Stimulated activated CD4-positive, alpha-beta T cell treated with anti-CD3 and anti-CD28 coated beads, Interleukin-15, amount 100 ng/mL, for 1 hour (primary cell): ENCODE data around the gene CCNC.

Experiments used
- DNase-seq, 2 donors: peaks; one replicate each; pipeline ENCODE4 v3.0.0-alpha.2; 2020; ENCODE audit warnings: low read depth in 1 of 2, low spot score in 1 of 2

Gene CCNC

DNA sequence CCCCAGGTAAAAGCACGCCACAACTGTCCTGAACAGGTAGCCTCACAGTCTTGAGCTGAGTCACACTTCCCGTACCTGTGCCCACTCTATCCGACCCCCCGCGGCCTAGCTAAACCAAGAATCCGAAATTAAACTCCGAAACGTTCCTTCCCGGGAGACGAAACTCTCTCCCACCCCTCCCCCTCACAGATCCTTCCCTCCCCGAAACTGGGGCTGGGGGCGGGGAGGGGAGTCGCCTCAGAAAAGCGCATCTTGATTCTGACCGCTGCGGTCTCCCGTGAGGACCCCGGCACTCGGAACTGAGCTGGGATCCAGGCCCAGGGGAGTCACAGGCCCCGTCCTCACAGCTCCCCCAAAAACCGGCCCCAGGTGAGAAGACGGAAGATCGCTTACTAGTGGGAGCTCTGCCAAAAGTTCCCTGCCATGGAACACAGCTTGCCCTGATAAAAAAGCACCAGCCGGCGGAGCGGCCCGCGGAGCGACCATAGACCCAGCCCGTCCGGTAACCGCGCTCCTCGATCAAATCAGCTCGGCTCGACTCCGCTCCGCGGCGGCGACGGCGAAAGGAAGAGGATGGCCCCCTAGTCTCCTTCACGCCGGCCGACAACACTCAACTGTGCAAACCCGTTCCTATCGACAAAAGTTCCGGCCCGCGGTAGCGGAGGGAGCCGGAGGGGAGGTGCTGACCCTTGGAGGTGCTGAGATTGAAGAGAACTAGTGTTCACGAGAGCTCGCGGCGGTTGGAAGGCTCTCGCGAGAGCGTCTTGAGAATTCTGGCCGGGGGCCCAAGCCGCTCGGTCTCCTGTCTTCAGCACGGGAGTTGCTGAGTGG, at the start of gene CCNC:
TSS of gene CCNC (minus strand) at position 558 of the 831 bp plus-strand sequence. CDS start at position 425, 133 bp downstream.
- DNase-seq: peak; percentile 81 to 82

- no peak for DNase-seq
Measured at GRCh38 chr6:99617131-99617530, 48.7 kb upstream of the CCNC start.

DNA sequence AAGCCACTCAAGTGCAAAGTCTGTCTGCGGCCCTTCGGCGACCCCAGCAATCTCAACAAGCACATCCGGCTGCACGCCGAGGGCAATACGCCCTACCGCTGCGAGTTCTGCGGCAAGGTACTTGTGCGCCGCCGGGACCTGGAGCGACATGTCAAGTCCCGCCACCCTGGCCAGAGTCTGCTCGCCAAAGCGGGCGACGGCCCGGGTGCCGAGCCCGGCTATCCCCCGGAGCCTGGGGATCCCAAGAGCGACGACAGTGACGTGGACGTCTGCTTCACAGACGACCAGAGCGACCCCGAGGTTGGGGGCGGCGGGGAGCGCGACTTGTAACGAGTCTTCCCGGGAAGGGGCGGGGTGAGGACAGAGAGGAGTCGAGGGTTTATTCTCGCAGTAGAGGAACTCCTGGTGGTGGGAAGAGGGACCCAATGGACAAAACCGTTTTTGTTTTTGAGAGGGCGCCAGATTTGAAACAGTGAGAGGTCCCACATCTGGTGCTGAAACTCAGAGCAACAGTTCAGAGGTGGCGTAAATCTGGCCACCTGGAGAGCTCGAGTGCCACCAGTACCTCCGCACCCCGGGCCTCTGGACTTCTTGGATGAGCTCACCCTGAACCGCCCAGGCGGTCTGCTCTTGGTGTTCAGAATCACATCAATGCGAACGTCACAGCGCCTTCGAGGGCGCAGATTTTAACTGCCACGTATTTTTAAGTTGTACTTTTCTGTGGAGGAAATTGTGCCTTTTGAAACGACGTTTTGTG, 46.1 kb upstream of the CCNC start:
- no peak for DNase-seq

- DNase-seq: no peak
Measured at GRCh38 chr6:99613705-99614429, 45.4 kb upstream of the CCNC start.

DNA sequence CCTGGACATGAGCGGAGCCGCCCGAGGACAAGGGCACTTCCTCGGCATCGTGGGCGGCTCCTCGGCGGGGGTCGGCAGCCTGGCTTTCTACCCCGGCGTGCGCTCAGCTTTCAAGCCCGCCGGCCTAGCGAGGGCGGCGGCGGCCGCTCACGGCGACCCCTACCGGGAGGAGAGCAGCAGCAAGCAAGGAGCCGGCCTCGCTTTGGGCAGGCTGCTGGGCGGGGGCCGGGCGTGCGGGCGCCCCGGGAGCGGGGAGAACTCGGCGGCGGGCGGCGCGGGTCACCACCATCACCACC, 44.9 kb upstream of the CCNC start:
- no peak for DNase-seq

DNA sequence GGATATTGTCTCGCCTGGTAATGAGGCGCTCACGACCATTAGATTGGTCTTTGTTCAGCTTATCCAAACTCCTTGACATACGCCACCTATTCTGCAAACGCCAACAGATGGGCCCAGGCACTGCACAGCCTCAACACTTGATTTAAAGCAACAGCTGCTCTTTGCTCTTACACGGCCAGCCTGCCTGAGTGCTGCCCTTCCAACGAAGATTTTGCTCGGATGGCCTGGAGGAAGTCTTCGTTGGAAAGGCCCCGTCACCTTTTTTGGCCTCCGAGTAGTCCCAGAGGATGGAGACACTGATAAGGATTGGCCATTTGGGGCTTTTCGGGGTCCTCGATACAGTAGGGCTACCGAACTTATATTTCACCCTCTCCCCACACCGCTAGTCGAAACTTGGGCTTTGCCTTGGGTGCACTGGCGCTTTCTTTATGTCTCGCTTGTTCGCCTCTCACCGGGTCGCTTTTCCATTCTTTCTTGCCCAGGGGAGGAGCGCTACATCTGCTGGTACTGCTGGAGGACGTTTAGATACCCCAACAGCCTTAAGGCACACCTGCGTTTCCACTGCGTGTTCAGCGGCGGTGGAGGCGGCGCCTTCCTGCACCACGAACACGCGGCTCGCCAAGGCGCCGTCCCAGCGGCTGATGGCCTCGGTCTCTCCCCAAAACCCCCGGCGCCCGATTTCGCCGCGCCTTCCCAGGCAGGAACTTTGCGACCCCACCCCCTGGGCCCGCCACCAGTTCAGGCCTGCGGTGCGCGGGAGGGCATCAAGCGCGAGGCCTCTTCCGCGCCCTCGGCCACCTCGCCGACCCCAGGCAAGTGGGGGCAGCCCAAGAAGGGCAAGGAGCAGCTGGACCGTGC, 44.3 kb upstream of the CCNC start:
- DNase-seq: no peak

DNA sequence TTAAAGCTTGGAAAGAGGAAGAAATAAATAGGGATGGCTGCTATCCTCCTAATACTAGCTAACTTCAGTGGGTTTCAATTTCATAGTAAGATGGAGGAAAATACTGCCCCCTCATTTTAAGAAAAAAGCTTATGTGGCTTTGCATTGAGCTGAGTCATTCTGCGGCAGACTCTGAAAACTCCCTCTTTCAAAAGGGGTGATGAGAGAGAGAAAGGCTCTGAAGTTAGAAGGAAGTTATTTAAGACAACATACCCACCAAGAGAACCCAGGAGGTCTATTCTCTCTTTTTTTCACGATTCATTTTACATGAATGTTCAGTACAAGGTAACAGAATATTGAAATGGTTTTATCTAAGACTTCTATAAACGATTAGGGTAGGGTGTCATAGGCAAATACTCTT, 42.7 kb upstream of the CCNC start:
- no peak for DNase-seq

DNA sequence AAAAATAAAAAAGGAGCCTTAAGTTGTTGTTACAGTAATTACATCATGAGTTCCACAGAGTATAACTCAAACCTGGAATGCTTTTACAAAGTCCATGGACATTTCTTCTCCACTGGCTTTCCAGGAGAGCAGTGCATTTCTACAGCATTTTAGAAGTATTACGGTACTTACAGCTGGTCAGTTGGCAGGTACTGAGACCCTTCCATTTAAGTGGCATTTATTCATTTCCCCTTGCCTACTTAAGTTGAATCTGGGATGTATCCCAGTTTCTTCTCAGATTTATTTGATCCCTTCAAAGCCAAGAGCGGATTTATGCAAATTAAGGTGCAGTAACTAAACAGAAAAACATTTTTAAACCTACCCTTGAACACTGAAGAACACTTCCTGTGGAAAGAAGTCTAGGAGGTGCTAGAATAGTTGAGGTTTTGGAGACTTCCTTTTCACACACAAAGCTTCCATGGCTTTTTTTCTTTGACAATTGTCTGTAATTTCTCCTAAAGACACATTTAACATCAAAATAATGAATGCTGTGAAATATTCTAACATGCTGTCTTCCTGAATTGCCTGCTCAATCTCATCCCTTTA, 41.5 kb upstream of the CCNC start:
- no peak for DNase-seq

DNA sequence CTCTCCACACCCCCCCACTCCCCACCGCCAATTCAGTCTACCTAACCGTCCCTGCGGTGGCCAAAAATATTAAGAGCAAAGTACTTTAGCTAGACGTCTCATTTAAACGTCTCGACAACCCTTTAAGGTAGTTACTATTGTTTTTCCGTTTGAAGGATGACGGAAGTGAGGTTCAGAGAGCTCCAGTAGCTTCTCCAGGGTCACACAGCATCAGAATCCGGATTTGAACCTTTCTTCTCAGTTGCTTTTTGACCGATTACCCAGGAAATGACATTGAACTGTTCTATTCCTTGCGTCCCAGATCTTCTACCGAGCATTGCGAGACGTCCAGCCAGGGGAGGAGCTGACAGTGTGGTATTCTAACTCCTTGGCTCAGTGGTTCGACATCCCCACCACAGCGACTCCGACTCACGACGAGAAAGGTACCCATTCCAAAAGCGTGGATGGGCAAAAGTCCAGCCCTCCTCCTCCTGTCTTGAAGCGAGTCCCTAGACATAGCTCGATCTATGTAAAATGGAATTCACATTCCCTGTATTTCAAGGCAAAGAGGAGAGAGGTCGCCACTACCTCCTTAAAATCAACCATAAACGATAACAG, 40.5 kb upstream of the CCNC start:
- DNase-seq: no peak

DNA sequence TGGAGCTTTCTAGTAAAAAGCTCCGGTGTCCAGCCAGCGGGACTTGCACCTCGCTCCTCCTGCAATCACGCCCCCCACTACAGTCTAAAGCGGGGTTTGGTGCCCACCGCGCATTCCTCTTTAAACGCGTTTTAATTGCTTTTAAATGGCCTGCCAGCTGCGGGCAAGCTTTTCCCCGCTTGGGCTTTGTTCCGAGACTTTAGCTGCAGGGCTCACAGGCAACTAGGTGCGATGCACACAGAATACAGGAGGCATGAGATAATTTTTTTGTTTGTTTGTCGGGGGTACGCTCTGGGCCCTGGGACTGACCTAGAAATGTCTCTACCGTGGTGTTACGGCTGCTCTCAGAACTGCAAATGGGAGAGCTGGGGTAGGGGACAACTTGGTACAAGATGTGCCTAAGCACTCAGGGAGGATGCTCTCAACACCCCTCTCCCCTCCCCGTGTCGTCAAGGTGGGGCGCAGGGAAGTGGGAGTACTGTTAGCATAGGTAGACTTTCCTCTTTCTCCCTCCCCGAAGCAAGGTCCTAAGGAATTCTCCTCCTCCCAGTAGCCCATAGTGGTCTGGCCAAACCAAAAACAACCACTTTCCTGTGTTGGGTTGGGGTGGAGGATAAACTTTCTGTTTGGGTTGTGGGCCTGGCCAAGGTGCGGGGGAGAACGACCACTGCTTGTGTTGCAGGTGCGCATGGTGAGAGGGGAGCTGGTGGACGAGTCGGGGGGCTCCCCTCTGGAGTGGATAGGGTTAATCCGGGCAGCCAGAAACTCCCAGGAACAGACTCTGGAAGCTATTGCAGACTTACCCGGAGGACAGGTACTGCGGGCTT, 39.8 kb upstream of the CCNC start:
- DNase-seq: no peak

DNA sequence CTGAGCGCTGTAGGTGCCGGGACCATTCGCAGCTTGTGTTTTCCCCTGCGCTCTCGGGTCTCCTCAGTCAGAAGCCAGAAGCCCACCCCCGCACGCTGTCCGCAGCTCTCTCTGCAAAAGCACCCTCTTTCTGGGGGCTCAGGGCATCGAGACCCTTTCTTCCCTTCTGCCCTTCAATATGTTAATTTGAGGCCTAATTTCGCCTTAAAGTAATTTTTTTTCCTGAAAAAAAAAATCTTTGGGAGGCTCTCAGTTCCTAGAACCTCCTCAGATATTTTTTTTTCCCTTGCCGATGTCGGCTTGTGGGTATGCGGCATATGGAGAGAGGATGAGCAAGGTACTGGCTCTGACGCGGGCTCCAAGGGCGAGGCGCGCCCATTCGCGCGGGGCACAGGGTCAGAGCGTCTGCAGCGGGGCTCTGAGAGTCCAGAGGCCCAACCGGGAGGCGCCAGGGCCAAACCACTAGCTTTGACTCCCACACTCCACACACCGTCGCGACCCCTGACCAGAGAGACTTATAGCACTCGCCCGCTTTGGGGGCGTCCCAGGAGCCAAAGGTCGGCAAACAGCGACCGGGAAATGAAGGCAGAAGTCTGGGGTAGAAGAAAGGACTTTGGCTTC, 39.1 kb upstream of the CCNC start:
- no peak for DNase-seq

GRCh38 chr6:99606656-99607415, 38.4 kb upstream of the CCNC start, which contains the start of gene PRDM13:
PRDM13 (plus strand) TSS chr6:99606833; CDS start chr6:99607035, 202 bp downstream.
- DNase-seq: no peak

GRCh38 chr6:99605911-99606655, 37.6 kb upstream of the CCNC start:
- DNase-seq: no peak

DNA sequence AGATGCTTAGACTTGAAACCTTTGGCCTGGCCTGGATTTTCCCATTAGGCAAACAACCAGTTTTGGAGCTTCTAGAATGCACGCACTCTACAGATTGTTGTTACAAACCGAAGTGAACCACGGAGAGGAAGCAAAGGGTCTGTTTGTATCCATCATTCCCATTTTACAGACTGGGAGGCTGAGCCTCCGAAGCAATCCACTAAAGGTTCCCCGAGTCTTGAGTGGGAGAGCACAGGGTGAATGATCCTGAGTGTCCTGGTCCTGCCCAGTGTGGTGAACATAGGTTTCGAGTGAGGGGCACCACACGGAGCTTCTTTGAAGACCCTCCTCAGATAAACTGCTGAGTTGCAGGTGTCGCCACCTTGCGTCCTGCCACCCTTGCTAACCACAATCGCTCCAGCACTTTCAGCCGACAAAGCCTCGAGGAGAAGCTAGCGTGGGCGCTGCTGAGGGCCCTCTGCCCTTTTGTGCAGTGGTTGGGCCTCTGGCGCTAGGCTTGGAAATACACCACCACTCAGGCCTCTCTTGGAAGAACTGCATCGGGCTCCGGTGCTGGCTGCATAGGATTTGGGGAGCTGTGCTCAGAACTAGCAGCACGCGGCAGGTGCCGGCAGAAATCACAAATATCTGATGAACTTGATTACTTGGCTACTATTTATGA, 36.7 kb upstream of the CCNC start:
- DNase-seq: no peak

DNA sequence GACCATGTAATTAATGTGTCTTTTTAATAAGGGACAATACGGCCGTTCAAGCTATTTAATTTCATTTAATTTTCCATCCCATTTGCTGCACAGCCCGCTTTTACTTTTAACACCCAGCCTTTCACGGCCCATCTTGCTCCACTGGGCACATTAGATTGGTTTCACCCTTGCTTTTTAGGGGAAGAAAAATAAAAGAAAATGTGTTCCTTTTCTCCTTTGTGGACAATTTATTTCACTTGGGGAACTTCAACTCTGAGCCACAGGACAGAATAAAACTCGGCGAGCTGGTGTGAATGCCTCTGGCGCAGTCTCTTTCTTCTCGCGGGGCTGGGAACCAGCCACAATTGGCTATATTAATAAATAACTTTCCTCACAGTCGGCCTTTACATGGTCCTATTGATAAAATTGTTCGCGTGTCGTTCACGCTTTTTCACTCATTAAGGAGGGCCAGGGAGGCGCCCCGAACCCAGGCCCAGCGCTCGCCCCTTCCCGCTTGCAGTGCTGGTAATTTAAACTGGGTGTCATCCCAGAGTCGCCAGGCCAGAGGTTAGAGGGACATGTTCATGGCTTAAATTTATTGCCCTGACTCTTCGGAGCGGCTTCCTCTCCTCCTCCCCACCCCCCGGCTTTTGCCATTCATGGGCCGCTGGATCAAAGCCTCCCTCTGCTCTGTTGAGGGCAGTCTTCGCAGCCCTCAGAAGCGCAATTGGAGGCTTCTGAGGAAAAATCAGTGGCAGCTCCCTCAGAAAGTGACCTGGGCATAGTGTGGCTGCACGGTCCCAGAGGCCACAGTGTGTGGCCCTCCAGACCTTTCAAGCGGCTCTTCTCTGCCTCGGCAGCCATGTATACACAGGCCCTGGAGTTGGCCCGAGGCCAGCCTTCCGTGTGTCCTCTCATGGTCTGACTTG, 36.0 kb upstream of the CCNC start:
- no peak for DNase-seq
